ENCODE results near the gene YLPM1. TPM values are rescaled to one million over a fixed set of nuclear protein-coding genes. Genes with fewer than 3 reads are reported as not detected.

The YLPM1 gene
- total RNA-seq, 1 donor from 2014 or later, result 49.5 TPM

DNA sequence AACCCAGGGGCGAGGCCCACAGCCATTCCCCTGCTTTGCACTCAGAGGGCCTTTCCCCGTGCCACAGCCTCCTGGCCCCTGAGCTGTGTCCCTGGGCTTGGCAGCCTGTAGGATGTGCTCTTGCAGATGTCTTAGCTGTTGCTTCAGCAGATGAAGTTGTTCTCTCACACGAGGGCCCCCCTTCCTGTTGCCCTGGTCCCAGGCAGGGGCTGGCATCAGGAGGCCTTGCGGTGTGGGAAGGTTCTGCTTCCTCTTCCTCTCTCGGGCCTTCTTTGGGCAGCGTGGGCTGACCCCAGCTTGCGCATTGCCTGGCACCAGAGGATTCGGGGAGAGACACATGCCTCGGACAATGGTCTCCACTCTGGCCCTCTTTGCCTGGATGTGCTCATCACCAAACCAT is 100.2 kb downstream of the YLPM1 start:
- Histone ChIP-seq H3K4me3 (ENCODE audit: insufficient read depth, low read depth, low read length) (no peak overlapping the region), H3K4me1 (ENCODE audit: insufficient read depth, low read length) (no peaks in the 10 kb centered on the region), H3K27ac (ENCODE audit: low read depth, low read length) (no peak overlapping the region), H3K9ac (ENCODE audit: low read length) (no peak overlapping the region), H3K27me3 (ENCODE audit: insufficient read depth, low read length) (peaks cover 11% of the 10 kb centered on the region), H2AFZ (ENCODE audit: low read depth, low read length) (no peak overlapping the region), H3K79me2 (ENCODE audit: insufficient read depth, low read length) (no peaks in the 10 kb centered on the region), H3K4me2 (ENCODE audit: low read length) (no peak overlapping the region), H3K9me3 (ENCODE audit: insufficient read depth, low read depth, low read length) (no peaks in the 10 kb centered on the region), H4K20me1 (ENCODE audit: insufficient read depth, low read length) (no peaks in the 10 kb centered on the region), H3K36me3 (ENCODE audit: insufficient read depth, low read length) (no peaks in the 10 kb centered on the region)
- Mint-ChIP-seq H3K4me1 (ENCODE audit: low read depth, unreplicated experiment) (peaks cover 8% of the 10 kb centered on the region), H3K27me3 (ENCODE audit: low read depth, unreplicated experiment) (peaks cover 28% of the 10 kb centered on the region), H3K27ac (ENCODE audit: unreplicated experiment) (no peak overlapping the region), H3K9me3 (ENCODE audit: unreplicated experiment) (no peaks in the 10 kb centered on the region), H3K4me3 (ENCODE audit: unreplicated experiment) (no peak overlapping the region), H3K36me3 (ENCODE audit: low read depth, unreplicated experiment) (no peaks in the 10 kb centered on the region)
- TF ChIP-seq, protein P1, sequence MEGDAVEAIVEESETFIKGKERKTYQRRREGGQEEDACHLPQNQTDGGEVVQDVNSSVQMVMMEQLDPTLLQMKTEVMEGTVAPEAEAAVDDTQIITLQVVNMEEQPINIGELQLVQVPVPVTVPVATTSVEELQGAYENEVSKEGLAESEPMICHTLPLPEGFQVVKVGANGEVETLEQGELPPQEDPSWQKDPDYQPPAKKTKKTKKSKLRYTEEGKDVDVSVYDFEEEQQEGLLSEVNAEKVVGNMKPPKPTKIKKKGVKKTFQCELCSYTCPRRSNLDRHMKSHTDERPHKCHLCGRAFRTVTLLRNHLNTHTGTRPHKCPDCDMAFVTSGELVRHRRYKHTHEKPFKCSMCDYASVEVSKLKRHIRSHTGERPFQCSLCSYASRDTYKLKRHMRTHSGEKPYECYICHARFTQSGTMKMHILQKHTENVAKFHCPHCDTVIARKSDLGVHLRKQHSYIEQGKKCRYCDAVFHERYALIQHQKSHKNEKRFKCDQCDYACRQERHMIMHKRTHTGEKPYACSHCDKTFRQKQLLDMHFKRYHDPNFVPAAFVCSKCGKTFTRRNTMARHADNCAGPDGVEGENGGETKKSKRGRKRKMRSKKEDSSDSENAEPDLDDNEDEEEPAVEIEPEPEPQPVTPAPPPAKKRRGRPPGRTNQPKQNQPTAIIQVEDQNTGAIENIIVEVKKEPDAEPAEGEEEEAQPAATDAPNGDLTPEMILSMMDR (IDR thresholded peaks at IDR 0.05; ENCODE audit: insufficient read depth, low read depth, low read length), result no peak
- no peak for TF ChIP-seq EZH2 (IDR thresholded peaks at IDR 0.05; ENCODE audit: insufficient read depth, low read length)
- DNase-seq (ENCODE audit: low read depth) (no peak), FAIRE-seq (no peak)

DNA sequence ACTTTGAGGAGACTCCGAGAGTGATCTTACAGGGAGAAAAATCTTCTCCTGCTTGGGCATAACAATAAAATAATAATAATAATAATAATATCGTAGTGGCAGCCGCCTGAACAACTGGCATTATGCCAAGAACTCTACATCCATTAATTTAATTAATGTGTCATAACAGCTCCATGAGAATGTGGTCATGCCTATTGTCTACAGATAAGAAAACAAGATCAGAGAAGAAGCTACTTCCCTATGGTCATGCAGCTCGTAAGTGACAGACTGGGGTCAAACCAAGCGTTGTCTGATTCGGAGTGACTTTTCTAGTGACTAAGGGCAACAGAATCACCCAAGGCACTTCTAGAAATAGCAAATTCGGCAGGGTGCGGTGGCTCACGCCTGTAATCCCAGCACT is 101.1 kb downstream of the YLPM1 start:
- Mint-ChIP-seq H3K4me1 (ENCODE audit: low read depth, unreplicated experiment) (peaks cover 8% of the 10 kb centered on the region), H3K9me3 (ENCODE audit: unreplicated experiment) (no peaks in the 10 kb centered on the region), H3K27me3 (ENCODE audit: low read depth, unreplicated experiment) (peaks cover 25% of the 10 kb centered on the region), H3K4me3 (ENCODE audit: unreplicated experiment) (no peak overlapping the region), H3K36me3 (ENCODE audit: low read depth, unreplicated experiment) (no peaks in the 10 kb centered on the region), H3K27ac (ENCODE audit: unreplicated experiment) (no peak overlapping the region)
- H3K4me1 ChIP-seq (ENCODE audit: insufficient read depth, low read length), result no peaks in the 10 kb centered on the region
- no peak for TF ChIP-seq EZH2 (IDR thresholded peaks at IDR 0.05; ENCODE audit: insufficient read depth, low read length)
- TF ChIP-seq, protein P1 (IDR thresholded peaks at IDR 0.05; ENCODE audit: insufficient read depth, low read depth, low read length), result no peak
- no peak overlapping the region for H3K4me3 ChIP-seq (ENCODE audit: insufficient read depth, low read depth, low read length)
- H3K27me3 ChIP-seq (ENCODE audit: insufficient read depth, low read length), result peaks cover 11% of the 10 kb centered on the region
- H3K79me2 ChIP-seq (ENCODE audit: insufficient read depth, low read length), result no peaks in the 10 kb centered on the region
- H3K9me3 ChIP-seq (ENCODE audit: insufficient read depth, low read depth, low read length), result no peaks in the 10 kb centered on the region
- no peak for DNase-seq (ENCODE audit: low read depth)
- no peak overlapping the region for H3K4me2 ChIP-seq (ENCODE audit: low read length)
- H3K9ac ChIP-seq (ENCODE audit: low read length), result no peak overlapping the region
- FAIRE-seq, result no peak
- H2AFZ ChIP-seq (ENCODE audit: low read depth, low read length), result no peak overlapping the region
- H4K20me1 ChIP-seq (ENCODE audit: insufficient read depth, low read length), result no peaks in the 10 kb centered on the region
- H3K36me3 ChIP-seq (ENCODE audit: insufficient read depth, low read length), result no peaks in the 10 kb centered on the region
- H3K27ac ChIP-seq (ENCODE audit: low read depth, low read length), result no peak overlapping the region

DNA sequence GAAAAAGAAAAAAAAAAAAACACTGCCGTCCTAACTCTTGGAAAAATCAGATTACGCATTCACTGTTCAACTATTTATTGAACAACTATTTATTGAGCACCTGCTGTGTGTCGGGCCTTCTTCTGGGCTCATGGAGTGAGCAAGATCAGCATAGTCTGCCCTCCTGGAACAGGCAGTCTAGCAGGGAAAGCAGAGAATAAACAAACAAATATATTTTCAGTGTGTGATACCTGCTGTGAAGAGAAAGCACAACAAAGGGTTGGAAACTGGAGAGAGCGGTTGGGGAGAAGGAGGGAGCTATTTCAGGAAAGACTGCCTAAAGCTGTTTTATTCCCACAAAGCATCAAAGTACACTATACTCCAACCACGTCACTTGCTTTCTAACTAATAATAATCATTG is 102.0 kb downstream of the YLPM1 start:
- DNase-seq (ENCODE audit: low read depth) (no peak), FAIRE-seq (no peak)
- Histone ChIP-seq H3K79me2 (ENCODE audit: insufficient read depth, low read length) (no peaks in the 10 kb centered on the region), H3K9ac (ENCODE audit: low read length) (no peak overlapping the region), H3K9me3 (ENCODE audit: insufficient read depth, low read depth, low read length) (no peaks in the 10 kb centered on the region), H3K4me1 (ENCODE audit: insufficient read depth, low read length) (no peaks in the 10 kb centered on the region), H4K20me1 (ENCODE audit: insufficient read depth, low read length) (no peaks in the 10 kb centered on the region), H3K36me3 (ENCODE audit: insufficient read depth, low read length) (no peaks in the 10 kb centered on the region), H3K27ac (ENCODE audit: low read depth, low read length) (no peak overlapping the region), H3K4me3 (ENCODE audit: insufficient read depth, low read depth, low read length) (no peak overlapping the region), H3K27me3 (ENCODE audit: insufficient read depth, low read length) (peaks cover 11% of the 10 kb centered on the region), H2AFZ (ENCODE audit: low read depth, low read length) (no peak overlapping the region), H3K4me2 (ENCODE audit: low read length) (no peak overlapping the region)
- Mint-ChIP-seq H3K27ac (ENCODE audit: unreplicated experiment) (no peak overlapping the region), H3K4me3 (ENCODE audit: unreplicated experiment) (no peak overlapping the region), H3K4me1 (ENCODE audit: low read depth, unreplicated experiment) (peaks cover 5% of the 10 kb centered on the region), H3K9me3 (ENCODE audit: unreplicated experiment) (no peaks in the 10 kb centered on the region), H3K27me3 (ENCODE audit: low read depth, unreplicated experiment) (peaks cover 23% of the 10 kb centered on the region), H3K36me3 (ENCODE audit: low read depth, unreplicated experiment) (no peaks in the 10 kb centered on the region)
- TF ChIP-seq, protein P1 (IDR thresholded peaks at IDR 0.05; ENCODE audit: insufficient read depth, low read depth, low read length), result no peak
- TF ChIP-seq EZH2 (IDR thresholded peaks at IDR 0.05; ENCODE audit: insufficient read depth, low read length), result no peak
